ENCODE results near the gene ITIH4. TPM values are rescaled to one million over a fixed set of nuclear protein-coding genes. Genes with fewer than 3 reads are reported as not detected.

The ITIH4 gene
- total and polyA plus RNA-seq, 11 donors = 0.76 to 11.2 (median 4.2) TPM

DNA sequence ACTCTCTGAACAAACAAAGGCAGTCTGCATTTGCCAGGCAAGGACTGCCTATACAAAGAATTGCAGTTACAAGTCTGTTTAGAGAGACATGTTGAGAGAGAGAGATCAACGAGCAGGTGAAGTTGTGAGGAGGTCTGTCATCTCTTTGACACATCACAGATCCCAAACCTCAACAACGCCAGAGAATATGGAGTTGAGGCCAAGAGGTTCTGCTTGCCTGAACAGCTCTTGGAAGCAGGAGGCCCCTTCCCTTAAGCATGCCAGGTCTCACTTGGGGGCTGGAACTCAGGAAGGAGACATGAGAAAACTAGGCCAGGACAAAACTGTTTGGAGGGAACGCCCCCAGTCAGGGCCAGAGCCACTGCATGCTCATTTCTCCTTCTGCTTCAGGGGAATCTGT, 26.7 kb upstream of the ITIH4 start:
- WGBS, 4 donors = 52 to 68% (median 60%) methylated on average over 3 of the region's 3 CpGs
- H3K4me1 ChIP-seq = peaks cover 0 to 11% (median 0%) of the 10 kb centered on the region in 12 donors

GRCh38 chr3:52856666-52857065, 26.2 kb upstream of the ITIH4 start:
- Histone ChIP-seq H3K27me3 (no peaks in the 10 kb centered on the region), H3K9me3 (no peaks in the 10 kb centered on the region), H3K36me3 (peaks cover 0 to 36% (median 28%) of the 10 kb centered on the region in 9 donors), H3K4me3 (no peak overlapping the region), H3K27ac (peak overlapping the region in 1 of 12 donors; percentile 7), H3K4me1 (peaks cover 0 to 11% (median 0%) of the 10 kb centered on the region in 12 donors)
- DNase-seq (no peak), ATAC-seq (no peak)
- 92 to 95% (median 93%) methylated on average over 5 of the region's 5 CpGs for WGBS, 4 donors
- TF ChIP-seq POLR2A (IDR thresholded peaks at IDR 0.05) = no peak
- no peak for TF ChIP-seq CTCF (IDR thresholded peaks at IDR 0.05)
- intact Hi-C loops (cut with DNase I) = loop anchor here in 4 of 10 donors (10.0 kb wide), 3 partner anchors 58 to 218 kb away; no protein-coding TSS in a partner anchor

More for the DNA sequence above, 26.7 kb upstream of the ITIH4 start:
- peak overlapping the region in 1 of 12 donors; percentile 7 for H3K27ac ChIP-seq
- no peak overlapping the region for H3K4me3 ChIP-seq
- DNase-seq = no peak
- H3K27me3 ChIP-seq = no peaks in the 10 kb centered on the region
- TF ChIP-seq POLR2A (IDR thresholded peaks at IDR 0.05) = no peak
- TF ChIP-seq CTCF (IDR thresholded peaks at IDR 0.05) = no peak
- peaks cover 0 to 31% (median 23%) of the 10 kb centered on the region in 9 donors for H3K36me3 ChIP-seq
- no peaks in the 10 kb centered on the region for H3K9me3 ChIP-seq
- intact Hi-C loops (cut with DNase I) = loop anchor here in 4 of 10 donors (10.0 kb wide), 3 partner anchors 58 to 218 kb away; no protein-coding TSS in a partner anchor
- ATAC-seq = peak in 2 of 4 donors; percentile 45

DNA sequence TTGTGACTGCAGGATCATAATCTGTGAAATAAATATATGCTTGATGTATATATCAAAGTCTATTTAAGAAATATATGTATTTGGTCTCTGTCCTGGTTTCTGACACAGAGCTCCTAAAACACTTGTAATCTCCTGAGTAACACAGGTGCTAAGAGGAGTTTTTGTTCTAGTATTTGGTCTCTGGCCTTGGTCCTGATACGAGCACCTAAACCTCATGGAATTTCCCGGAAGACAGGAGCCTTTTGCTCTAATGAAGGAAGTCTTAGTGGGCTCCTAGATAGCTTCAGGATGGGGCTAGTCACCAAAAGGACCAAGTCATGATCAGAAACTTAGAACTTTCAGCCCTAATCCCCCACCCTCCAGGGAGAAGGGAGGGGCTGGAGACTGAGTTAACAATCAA, 23.5 kb upstream of the ITIH4 start:
- Histone ChIP-seq H3K9me3 (no peaks in the 10 kb centered on the region), H3K4me1 (peaks cover 0 to 11% (median 0%) of the 10 kb centered on the region in 12 donors), H3K4me3 (no peak overlapping the region), H3K27me3 (no peaks in the 10 kb centered on the region), H3K36me3 (peaks cover 0 to 58% (median 46%) of the 10 kb centered on the region in 9 donors), H3K27ac (no peak overlapping the region)
- TF ChIP-seq CTCF (IDR thresholded peaks at IDR 0.05) (no peak), POLR2A (IDR thresholded peaks at IDR 0.05) (no peak)
- intact Hi-C loops (cut with DNase I) = loop anchor here in 6 of 10 donors (5.0 to 10.0 kb wide), 5 partner anchors 61 to 221 kb away; no protein-coding TSS in a partner anchor
- WGBS, 4 donors = 91 to 95% (median 93%) methylated on average over 2 of the region's 2 CpGs
- DNase-seq (no peak), ATAC-seq (no peak)

DNA sequence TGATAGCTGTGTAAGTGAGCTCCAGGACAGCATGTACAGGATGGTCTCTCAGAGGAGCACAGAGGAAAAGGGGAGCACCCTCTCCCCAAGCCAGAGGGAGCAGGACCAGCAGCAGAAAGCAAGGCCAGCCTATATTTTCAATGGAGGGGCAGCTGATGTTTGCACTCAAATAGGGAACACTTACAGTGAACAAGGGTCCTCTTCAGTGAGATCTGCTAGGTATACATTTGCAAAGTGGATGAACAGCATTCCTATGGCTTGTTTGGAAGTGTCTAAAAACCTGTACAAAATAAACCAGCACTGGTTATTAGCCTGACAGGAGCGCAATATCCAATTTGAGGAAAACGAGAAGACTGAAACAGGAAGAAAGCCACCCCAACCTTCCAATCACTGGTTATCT, 21.9 kb upstream of the ITIH4 start:
- DNase-seq (no peak), ATAC-seq (no peak)
- intact Hi-C loops (cut with DNase I) = loop anchor here in 6 of 10 donors (5.0 to 10.0 kb wide), 5 partner anchors 62 to 222 kb away; no protein-coding TSS in a partner anchor
- TF ChIP-seq POLR2A (IDR thresholded peaks at IDR 0.05) (no peak), CTCF (IDR thresholded peaks at IDR 0.05) (no peak)
- peaks cover 0 to 8% (median 0%) of the 10 kb centered on the region in 12 donors for H3K4me1 ChIP-seq
- no peak overlapping the region for H3K27ac ChIP-seq
- 74 to 86% (median 83%) methylated on average over 2 of the region's 2 CpGs for WGBS, 4 donors
- no peaks in the 10 kb centered on the region for H3K27me3 ChIP-seq
- no peaks in the 10 kb centered on the region for H3K9me3 ChIP-seq
- peaks cover 0 to 74% (median 62%) of the 10 kb centered on the region in 9 donors for H3K36me3 ChIP-seq
- no peak overlapping the region for H3K4me3 ChIP-seq

Measured in heart left ventricle (tissue), 16 donors.